Measurements from ENCODE around the gene ACER3.
"Not testable (repeated sequence)": the region's sequence is repeated elsewhere in the genome, so short reads cannot be mapped to it uniquely, and the experiment has no call there.

Gene ACER3

GRCh38 chr11:77002776-77003175 lies 142.1 kb downstream of the ACER3 start:
- TF ChIP-seq CTCF (conservative IDR thresholded peaks at IDR 0.05; ENCODE audit: low read length) = no peak
- DNase-seq (ENCODE audit: low read depth) = no peak
- no peak overlapping the region for H3K4me3 ChIP-seq (ENCODE audit: low read length)

GRCh38 chr11:77003963-77004362 lies 143.2 kb downstream of the ACER3 start:
- no peak for TF ChIP-seq CTCF (conservative IDR thresholded peaks at IDR 0.05; ENCODE audit: low read length)
- no peak overlapping the region for H3K4me3 ChIP-seq (ENCODE audit: low read length)
- no peak for DNase-seq (ENCODE audit: low read depth)

- no peak overlapping the region for H3K4me3 ChIP-seq (ENCODE audit: low read length)
- TF ChIP-seq CTCF (conservative IDR thresholded peaks at IDR 0.05; ENCODE audit: low read length) = no peak
Measured at GRCh38 chr11:77009533-77010160, 148.9 kb downstream of the ACER3 start.

GRCh38 chr11:77014669-77015068 lies 154.0 kb downstream of the ACER3 start:
- no peak for DNase-seq (ENCODE audit: low read depth)
- TF ChIP-seq CTCF (conservative IDR thresholded peaks at IDR 0.05; ENCODE audit: low read length) = no peak
- H3K4me3 ChIP-seq (ENCODE audit: low read length) = no peak overlapping the region

More at GRCh38 chr11:77009533-77010160, 148.9 kb downstream of the ACER3 start:
- no peak for DNase-seq (ENCODE audit: low read depth)

GRCh38 chr11:77018396-77018924 lies 157.7 kb downstream of the ACER3 start:
- DNase-seq (ENCODE audit: low read depth); H3K4me3 ChIP-seq (ENCODE audit: low read length): not testable (repeated sequence)

GRCh38 chr11:77019976-77020595 lies 159.4 kb downstream of the ACER3 start:
- no peak for DNase-seq (ENCODE audit: low read depth)
- H3K4me3 ChIP-seq (ENCODE audit: low read length) = no peak overlapping the region
- TF ChIP-seq CTCF (conservative IDR thresholded peaks at IDR 0.05; ENCODE audit: low read length) = no peak

- no peak for DNase-seq (ENCODE audit: low read depth)
- H3K4me3 ChIP-seq (ENCODE audit: low read length) = no peak overlapping the region
- TF ChIP-seq CTCF (conservative IDR thresholded peaks at IDR 0.05; ENCODE audit: low read length) = no peak
Measured at GRCh38 chr11:77020734-77021133, 160.0 kb downstream of the ACER3 start.
